SK-N-MC (cell line): ENCODE results near the gene PTGFR.

ENCODE experiments used
- DNase-seq: peaks from one replicate; pipeline ENCODE4 v3.0.0-alpha.2; 2011; ENCODE audit warnings: low read depth, low spot score
- H3K27ac ChIP-seq: fragments of 200-600 bp; sonication (generic); 2 replicates; pipeline ENCODE4 v1.5.1; 2016; ENCODE audit warnings: mixed run types
- H3K36me3 ChIP-seq: fragments of 200-600 bp; sonication (generic); 2 replicates; pipeline ENCODE4 v1.6.1; 2017; ENCODE audit warnings: antibody characterized with exemption, low read length, mixed read lengths; ENCODE audit not compliant: insufficient read depth
- H3K4me3 ChIP-seq: fragments of 200-600 bp; sonication (generic); 2 replicates; pipeline ENCODE4 v1.5.1; 2016
- H3K9ac ChIP-seq: fragments of 200-600 bp; sonication (generic); 2 replicates; pipeline ENCODE4 v1.8.0; 2017; ENCODE audit warnings: mixed run types, mixed read lengths; ENCODE audit not compliant: insufficient read length
- H3K9me3 ChIP-seq: fragments of 200-600 bp; sonication (generic); 2 replicates; pipeline ENCODE4 v1.6.1; 2017; ENCODE audit warnings: low read depth, mild to moderate bottlenecking, antibody characterized with exemption, low read length, moderate library complexity, mixed read lengths
- EZH2 ChIP-seq: fragments of 200-600 bp; sonication (generic); IDR thresholded peaks from one replicate; pipeline ENCODE4 v1.6.1; 2017; ENCODE audit warnings: antibody characterized with exemption
- FOXP2 ChIP-seq: optimal IDR thresholded peaks from 2 replicates; pipeline ENCODE3; 2011; ENCODE audit warnings: mild to moderate bottlenecking, moderate library complexity; ENCODE audit not compliant: insufficient read depth; ENCODE audit errors: extremely low read length, control extremely low read depth
- POLR2AphosphoS5 ChIP-seq: IDR thresholded peaks from 2 replicates; pipeline ENCODE4 v1.6.1; 2012; ENCODE audit warnings: mild to moderate bottlenecking, low read depth, low read length, borderline replicate concordance

Gene PTGFR

GRCh38 chr1:78472851-78473496 lies 17.8 kb upstream of the PTGFR start:
- no peak overlapping the region for H3K4me3 ChIP-seq
- DNase-seq, result no peak
- H3K36me3 ChIP-seq, result no peaks in the 10 kb centered on the region
- no peak for TF ChIP-seq POLR2AphosphoS5
- TF ChIP-seq EZH2, result no peak
- TF ChIP-seq FOXP2, result no peak
- no peak overlapping the region for H3K9ac ChIP-seq
- no peak overlapping the region for H3K27ac ChIP-seq
- no peaks in the 10 kb centered on the region for H3K9me3 ChIP-seq

GRCh38 chr1:78474092-78474491 lies 16.7 kb upstream of the PTGFR start:
- TF ChIP-seq FOXP2, result no peak
- no peak for TF ChIP-seq POLR2AphosphoS5
- TF ChIP-seq EZH2, result no peak
- DNase-seq, result no peak
- Histone ChIP-seq H3K9ac (no peak overlapping the region), H3K4me3 (no peak overlapping the region), H3K36me3 (no peaks in the 10 kb centered on the region), H3K9me3 (no peaks in the 10 kb centered on the region), H3K27ac (no peak overlapping the region)

- H3K9ac ChIP-seq, result no peak overlapping the region
- H3K36me3 ChIP-seq, result no peaks in the 10 kb centered on the region
- no peak for DNase-seq
- no peak overlapping the region for H3K27ac ChIP-seq
- no peak for TF ChIP-seq EZH2
- TF ChIP-seq FOXP2, result no peak
- TF ChIP-seq POLR2AphosphoS5, result no peak
- H3K9me3 ChIP-seq, result no peaks in the 10 kb centered on the region
- H3K4me3 ChIP-seq, result no peak overlapping the region
Measured at GRCh38 chr1:78475888-78476610, 14.7 kb upstream of the PTGFR start.

GRCh38 chr1:78483903-78484302 lies 6.9 kb upstream of the PTGFR start:
- no peak overlapping the region for H3K4me3 ChIP-seq
- H3K27ac ChIP-seq, result no peak overlapping the region
- no peak for DNase-seq
- no peaks in the 10 kb centered on the region for H3K9me3 ChIP-seq
- no peak overlapping the region for H3K9ac ChIP-seq
- no peak for TF ChIP-seq POLR2AphosphoS5
- no peak for TF ChIP-seq EZH2
- no peak for TF ChIP-seq FOXP2
- H3K36me3 ChIP-seq, result no peaks in the 10 kb centered on the region

GRCh38 chr1:78491451-78492071 lies 787 bp downstream of the PTGFR start:
- Histone ChIP-seq H3K36me3 (no peaks in the 10 kb centered on the region), H3K4me3 (peak overlapping the region; percentile 78), H3K9me3 (no peaks in the 10 kb centered on the region), H3K9ac (no peak overlapping the region), H3K27ac (no peak overlapping the region)
- no peak for TF ChIP-seq POLR2AphosphoS5
- no peak for TF ChIP-seq EZH2
- no peak for TF ChIP-seq FOXP2
- DNase-seq, result no peak

- TF ChIP-seq POLR2AphosphoS5 (no peak), FOXP2 (no peak), EZH2 (no peak)
- no peak overlapping the region for H3K9ac ChIP-seq
- no peaks in the 10 kb centered on the region for H3K9me3 ChIP-seq
- H3K36me3 ChIP-seq, result no peaks in the 10 kb centered on the region
- H3K4me3 ChIP-seq, result no peak overlapping the region
- DNase-seq, result no peak
- no peak overlapping the region for H3K27ac ChIP-seq
Measured at GRCh38 chr1:78492386-78492950, 1.7 kb downstream of the PTGFR start.

GRCh38 chr1:78493451-78493850 lies 2.7 kb downstream of the PTGFR start:
- H3K9me3 ChIP-seq, result no peaks in the 10 kb centered on the region
- no peak overlapping the region for H3K27ac ChIP-seq
- TF ChIP-seq POLR2AphosphoS5 (no peak), FOXP2 (no peak)
- no peaks in the 10 kb centered on the region for H3K36me3 ChIP-seq
- H3K9ac ChIP-seq, result no peak overlapping the region
- no peak overlapping the region for H3K4me3 ChIP-seq
- DNase-seq, result no peak

- H3K4me3 ChIP-seq, result no peak overlapping the region
- no peak for TF ChIP-seq EZH2
- TF ChIP-seq POLR2AphosphoS5, result no peak
- TF ChIP-seq FOXP2, result no peak
- H3K9ac ChIP-seq, result no peak overlapping the region
- no peak for DNase-seq
- no peak overlapping the region for H3K27ac ChIP-seq
- H3K36me3 ChIP-seq, result no peaks in the 10 kb centered on the region
- H3K9me3 ChIP-seq, result no peaks in the 10 kb centered on the region
Measured at GRCh38 chr1:78497201-78497600, 6.4 kb downstream of the PTGFR start.
